ENCODE measurements around the gene CDKN1B.

CDKN1B gene

GRCh38 chr12:12770262-12770661, 53.1 kb downstream of the CDKN1B start:
- no peak for DNase-seq

Data from stimulated activated CD4-positive, alpha-beta T cell treated with anti-CD3 and anti-CD28 coated beads, Interleukin-12 subunit alpha, Interleukin-12 subunit beta, amount 100 ng/mL, for 4 hours (primary cell).